Measurements from ENCODE around the gene ZBTB22. TPM values are rescaled to one million over a fixed set of nuclear protein-coding genes. Genes with fewer than 3 reads are reported as not detected.
A peak's percentile ranks its signal among the peaks of the same experiment; 100 is the strongest.

The ZBTB22 gene
- total RNA-seq, 4 donors from 2014 or later: 25.0 to 53.7 (median 35.8) TPM

- intact Hi-C loops (cut with DNase I; ENCODE audit: low total_unique reads): no loop called here
- no peak overlapping the region for H3K4me3 ChIP-seq (ENCODE audit: low read depth, poor library complexity, severe bottlenecking)
- DNase-seq (ENCODE audit: low spot score in 2 of 2): no peak
- TF ChIP-seq POLR2A (IDR thresholded peaks at IDR 0.05) (no peak), CTCF (IDR thresholded peaks at IDR 0.05) (no peak)
- 18 to 33% methylated on average over 7 of the region's 7 CpGs for WGBS, 2 donors
These were observed 6.6 kb upstream of the ZBTB22 start for GRCh38 chr6:33324125-33324524.

GRCh38 chr6:33323623-33323948, 6.0 kb upstream of the ZBTB22 start:
- intact Hi-C loops (cut with DNase I; ENCODE audit: low total_unique reads): no loop called here
- WGBS, 2 donors: 1 to 2% methylated on average over 12 of the region's 12 CpGs
- no peak for DNase-seq (ENCODE audit: low spot score in 2 of 2)
- TF ChIP-seq CTCF (IDR thresholded peaks at IDR 0.05) (no peak), POLR2A (IDR thresholded peaks at IDR 0.05) (no peak)
- peak overlapping the region; percentile 26 for H3K4me3 ChIP-seq (ENCODE audit: low read depth, poor library complexity, severe bottlenecking)

DNA sequence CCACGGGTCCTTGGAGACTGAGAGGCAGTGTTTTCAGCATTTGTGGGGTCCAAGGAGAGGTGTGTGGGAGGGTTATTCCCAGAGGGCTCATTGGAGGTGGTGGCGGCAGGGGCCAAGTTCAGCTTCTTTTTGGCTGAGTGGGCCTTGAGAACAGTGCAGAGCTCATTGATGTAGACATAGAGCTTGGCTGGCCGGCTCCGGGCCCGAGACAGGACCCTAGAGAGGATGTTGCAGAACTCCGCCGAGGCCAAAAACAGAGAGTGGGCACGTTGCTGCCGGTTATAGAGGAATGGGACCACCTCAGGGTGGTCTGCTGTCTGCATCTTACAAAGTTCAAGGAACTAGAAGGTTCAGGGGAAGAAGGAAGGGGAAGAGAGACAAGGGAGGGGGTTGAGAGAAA, 3.7 kb upstream of the ZBTB22 start:
- WGBS, 2 donors: 69 to 80% methylated on average over 9 of the region's 9 CpGs
- intact Hi-C loops (cut with DNase I; ENCODE audit: low total_unique reads): no loop called here
- DNase-seq (ENCODE audit: low spot score in 2 of 2): no peak
- no peak for TF ChIP-seq CTCF (IDR thresholded peaks at IDR 0.05)
- no peak overlapping the region for H3K4me3 ChIP-seq (ENCODE audit: low read depth, poor library complexity, severe bottlenecking)

- H3K4me3 ChIP-seq (ENCODE audit: low read depth, poor library complexity, severe bottlenecking): no peak overlapping the region
- DNase-seq (ENCODE audit: low spot score in 2 of 2): no peak
- intact Hi-C loops (cut with DNase I; ENCODE audit: low total_unique reads): no loop called here
- no peak for TF ChIP-seq CTCF (IDR thresholded peaks at IDR 0.05)
- TF ChIP-seq POLR2A (IDR thresholded peaks at IDR 0.05): no peak
- 58 to 67% methylated on average over 25 to 32 of the region's 32 CpGs for WGBS, 2 donors
These were observed 3.0 kb upstream of the ZBTB22 start for GRCh38 chr6:33320315-33321181.

DNA sequence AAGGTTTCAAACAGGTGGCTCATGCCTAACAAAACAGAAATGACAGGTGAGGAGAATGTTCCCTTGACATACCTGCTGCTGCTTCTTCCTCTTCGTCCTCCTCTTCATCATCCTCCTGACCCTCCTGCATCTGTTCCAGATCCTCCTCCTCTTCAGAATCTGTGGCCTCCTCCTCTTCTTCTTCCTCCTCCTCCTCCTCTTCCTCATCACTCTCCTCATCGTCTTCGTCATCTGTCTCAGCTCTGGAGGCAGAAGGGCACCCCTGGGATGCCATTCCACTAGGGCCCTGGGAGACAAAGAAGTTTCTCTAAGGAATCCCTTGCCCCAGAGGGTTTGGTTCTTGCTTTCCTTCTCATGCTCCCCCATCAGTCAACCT, 2.4 kb upstream of the ZBTB22 start:
- intact Hi-C loops (cut with DNase I; ENCODE audit: low total_unique reads): no loop called here

More for the DNA sequence above, 2.4 kb upstream of the ZBTB22 start:
- 92 to 94% methylated on average over 3 of the region's 3 CpGs for WGBS, 2 donors
- TF ChIP-seq POLR2A (IDR thresholded peaks at IDR 0.05): no peak
- TF ChIP-seq CTCF (IDR thresholded peaks at IDR 0.05): no peak
- no peak overlapping the region for H3K4me3 ChIP-seq (ENCODE audit: low read depth, poor library complexity, severe bottlenecking)
- DNase-seq (ENCODE audit: low spot score in 2 of 2): no peak
